ENCODE data around the gene DNAH7.
"Not testable (repeated sequence)": the region's sequence is repeated elsewhere in the genome, so short reads cannot be mapped to it uniquely, and the experiment has no call there.

The DNAH7 gene

GRCh38 chr2:195959341-195959740 lies 109.3 kb downstream of the DNAH7 start:
- DNase-seq: no peak

GRCh38 chr2:195956725-195957124 lies 111.9 kb downstream of the DNAH7 start:
- DNase-seq: no peak

- DNase-seq: no peak
Observed at GRCh38 chr2:195945056-195945455, 123.6 kb downstream of the DNAH7 start.

GRCh38 chr2:195937176-195937575 lies 131.5 kb downstream of the DNAH7 start:
- no peak for DNase-seq

GRCh38 chr2:195934484-195934883 lies 134.2 kb downstream of the DNAH7 start:
- no peak for DNase-seq

- no peak for DNase-seq
Observed at GRCh38 chr2:195929531-195929930, 139.1 kb downstream of the DNAH7 start.

- no peak for DNase-seq
Observed at GRCh38 chr2:195925120-195925519, 143.5 kb downstream of the DNAH7 start.

- DNase-seq: no peak
Observed at GRCh38 chr2:195923889-195924288, 144.7 kb downstream of the DNAH7 start.

GRCh38 chr2:195917021-195917600 lies 151.5 kb downstream of the DNAH7 start:
- not testable (repeated sequence) for DNase-seq

GRCh38 chr2:195912079-195912478 lies 156.6 kb downstream of the DNAH7 start:
- DNase-seq: no peak

- no peak for DNase-seq
Observed at GRCh38 chr2:195910570-195910969, 158.1 kb downstream of the DNAH7 start.

GRCh38 chr2:195909926-195910325 lies 158.7 kb downstream of the DNAH7 start:
- no peak for DNase-seq

- no peak for DNase-seq
Observed at GRCh38 chr2:195907474-195907873, 161.2 kb downstream of the DNAH7 start.

- no peak for DNase-seq
Observed at GRCh38 chr2:195903956-195904355, 164.7 kb downstream of the DNAH7 start.

GRCh38 chr2:195902857-195903256 lies 165.8 kb downstream of the DNAH7 start:
- no peak for DNase-seq

GRCh38 chr2:195899226-195899625 lies 169.4 kb downstream of the DNAH7 start:
- DNase-seq: no peak

- DNase-seq: peak; percentile 14
Observed at GRCh38 chr2:195898505-195899191, 170.0 kb downstream of the DNAH7 start.

GRCh38 chr2:195891081-195891480 lies 177.6 kb downstream of the DNAH7 start:
- no peak for DNase-seq

GRCh38 chr2:195879153-195879552 lies 189.5 kb downstream of the DNAH7 start:
- DNase-seq: no peak

GRCh38 chr2:195871326-195871725 lies 197.3 kb downstream of the DNAH7 start:
- no peak for DNase-seq

GRCh38 chr2:195864316-195864715 lies 204.3 kb downstream of the DNAH7 start:
- DNase-seq: no peak

GRCh38 chr2:195863564-195863963 lies 205.1 kb downstream of the DNAH7 start:
- no peak for DNase-seq

- no peak for DNase-seq
Observed at GRCh38 chr2:195863121-195863520, 205.5 kb downstream of the DNAH7 start.

- DNase-seq: no peak
Observed at GRCh38 chr2:195861821-195862220, 206.8 kb downstream of the DNAH7 start.

- DNase-seq: no peak
Observed at GRCh38 chr2:195859513-195859912, 209.1 kb downstream of the DNAH7 start.
